Ureter (tissue), 1 donor: ENCODE results near the gene PRDM1. TPM values are rescaled to one million over a fixed set of nuclear protein-coding genes. Genes with fewer than 3 reads are reported as not detected.

ENCODE experiments used
- DNase-seq: peaks from one replicate; pipeline ENCODE4 v3.0.0-alpha.2; 2020; ENCODE audit warnings: low spot score
- total RNA-seq: library from RNA; stranded (reverse); gene quantifications from one replicate; pipeline ENCODE4 v1.2.4, GENCODE V29; 2023
- donor health status: DM: yes; HTN: yes; CAD: no.

The PRDM1 gene
- total RNA-seq, 1 donor from 2014 or later: 18.2 TPM

- no peak for DNase-seq
Measured at GRCh38 chr6:106116125-106116832, 30.1 kb downstream of the PRDM1 start.

GRCh38 chr6:106117579-106117978 is 31.4 kb downstream of the PRDM1 start:
- DNase-seq: no peak

DNA sequence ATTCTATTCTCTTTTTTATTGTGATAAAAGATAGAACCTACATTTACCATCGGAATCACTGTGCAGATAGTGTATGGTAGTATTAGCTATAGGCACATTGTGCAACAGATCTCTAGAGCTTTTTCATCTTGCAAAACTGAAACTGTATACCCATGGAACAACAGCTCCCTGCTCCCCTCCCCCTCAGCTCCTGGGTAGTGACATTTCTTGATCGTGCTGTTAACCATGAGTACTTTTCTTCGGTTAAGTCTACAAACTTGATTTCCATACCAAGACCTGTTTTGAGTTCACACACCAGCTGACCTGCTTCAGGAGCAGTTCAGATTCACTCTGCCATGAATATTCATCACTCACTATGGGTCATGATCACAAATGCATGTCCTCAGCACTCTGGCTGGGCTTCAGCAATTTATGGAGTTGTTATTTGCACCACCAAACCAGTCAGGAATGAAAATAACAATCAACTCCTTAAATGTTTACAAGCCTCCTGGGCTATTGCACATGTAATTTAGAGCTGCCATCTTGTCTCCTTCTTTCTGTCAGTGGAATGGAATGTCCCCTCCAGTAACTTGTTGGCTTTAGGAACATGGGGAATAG is 32.8 kb downstream of the PRDM1 start:
- no peak for DNase-seq

DNA sequence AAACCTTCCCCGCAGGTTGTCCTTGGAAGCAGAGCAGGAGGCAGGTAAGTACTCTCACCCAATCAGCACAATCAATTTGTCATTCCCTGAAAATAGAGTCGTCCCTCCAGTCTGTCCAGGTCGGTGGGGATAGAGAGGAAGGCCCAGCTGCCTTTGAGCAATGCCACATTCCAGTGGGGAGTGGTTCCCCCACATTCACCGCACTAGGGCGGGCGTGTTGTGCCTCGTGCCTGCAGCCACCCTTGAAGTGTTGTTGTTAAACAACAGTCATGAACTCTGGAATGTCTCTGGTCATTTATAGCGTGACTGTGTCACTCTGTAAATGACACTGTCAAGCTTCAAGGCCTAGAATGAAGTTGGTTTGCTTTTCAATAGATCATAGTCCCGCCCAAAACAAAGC is 33.4 kb downstream of the PRDM1 start:
- DNase-seq: no peak

DNA sequence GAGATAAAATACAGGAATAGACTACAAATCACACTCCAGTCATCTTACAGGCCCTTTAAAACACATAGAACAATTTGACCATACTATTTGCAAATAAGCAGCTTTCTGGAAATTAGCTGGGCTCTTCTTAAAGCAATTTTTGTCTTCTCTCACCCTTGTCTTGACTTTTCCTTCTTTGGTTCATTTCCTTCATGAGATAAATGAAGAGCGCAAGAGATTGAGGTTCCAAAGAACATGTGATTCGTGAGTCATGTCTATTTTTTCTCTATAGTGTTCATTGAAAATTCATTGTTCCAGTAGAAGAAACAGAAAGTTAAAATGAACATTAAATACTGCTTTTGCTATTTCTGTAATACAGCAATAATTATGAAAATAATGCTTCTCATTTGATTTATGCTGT is 33.9 kb downstream of the PRDM1 start:
- DNase-seq: no peak

DNA sequence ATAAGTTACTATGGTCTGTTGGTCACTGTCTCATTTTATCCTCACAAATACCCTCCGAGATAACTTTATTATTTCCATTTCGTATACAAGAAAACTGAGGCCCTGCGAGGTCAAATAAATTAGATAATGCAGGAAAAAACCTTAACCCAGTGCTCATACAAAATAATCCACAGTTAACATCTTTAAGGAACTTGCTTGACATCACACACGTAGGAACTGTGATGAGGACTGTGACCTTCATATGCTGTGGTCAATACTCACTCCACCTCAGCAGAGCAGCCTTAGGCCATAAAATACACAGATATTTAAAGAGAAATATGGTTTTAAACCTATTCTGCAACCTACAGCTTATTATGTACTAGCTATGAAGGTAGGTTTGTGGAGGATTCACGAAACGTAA is 34.3 kb downstream of the PRDM1 start:
- no peak for DNase-seq

DNA sequence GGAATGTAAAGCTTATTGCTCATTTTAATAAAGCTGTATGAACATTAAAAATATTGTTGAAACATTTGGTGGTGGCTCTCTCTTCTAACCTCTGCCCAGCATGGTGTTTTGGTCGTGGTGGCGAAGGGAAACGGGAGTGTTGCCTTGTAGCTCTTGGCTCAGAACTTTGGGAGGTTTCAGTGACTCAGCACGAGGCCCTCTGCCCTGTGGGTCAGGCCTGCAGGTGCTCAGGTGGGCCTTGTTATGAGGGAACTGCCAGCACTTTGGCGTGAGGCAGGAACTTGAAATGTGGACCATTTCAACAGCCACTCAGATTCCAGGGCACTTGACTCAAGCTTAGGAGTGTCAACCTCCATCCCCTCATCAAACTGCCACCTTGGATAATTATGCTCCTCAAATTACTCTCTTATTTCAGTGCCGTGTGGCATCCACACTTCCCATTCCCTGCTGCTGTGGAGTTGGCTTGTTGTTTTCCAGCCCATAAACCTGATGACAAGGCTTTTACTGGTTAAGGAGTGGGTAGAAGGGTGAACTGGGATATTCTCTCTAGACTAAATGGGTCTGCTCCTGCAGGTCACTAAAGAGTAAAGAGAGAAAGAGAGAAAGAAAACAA is 36.3 kb downstream of the PRDM1 start:
- DNase-seq: no peak

DNA sequence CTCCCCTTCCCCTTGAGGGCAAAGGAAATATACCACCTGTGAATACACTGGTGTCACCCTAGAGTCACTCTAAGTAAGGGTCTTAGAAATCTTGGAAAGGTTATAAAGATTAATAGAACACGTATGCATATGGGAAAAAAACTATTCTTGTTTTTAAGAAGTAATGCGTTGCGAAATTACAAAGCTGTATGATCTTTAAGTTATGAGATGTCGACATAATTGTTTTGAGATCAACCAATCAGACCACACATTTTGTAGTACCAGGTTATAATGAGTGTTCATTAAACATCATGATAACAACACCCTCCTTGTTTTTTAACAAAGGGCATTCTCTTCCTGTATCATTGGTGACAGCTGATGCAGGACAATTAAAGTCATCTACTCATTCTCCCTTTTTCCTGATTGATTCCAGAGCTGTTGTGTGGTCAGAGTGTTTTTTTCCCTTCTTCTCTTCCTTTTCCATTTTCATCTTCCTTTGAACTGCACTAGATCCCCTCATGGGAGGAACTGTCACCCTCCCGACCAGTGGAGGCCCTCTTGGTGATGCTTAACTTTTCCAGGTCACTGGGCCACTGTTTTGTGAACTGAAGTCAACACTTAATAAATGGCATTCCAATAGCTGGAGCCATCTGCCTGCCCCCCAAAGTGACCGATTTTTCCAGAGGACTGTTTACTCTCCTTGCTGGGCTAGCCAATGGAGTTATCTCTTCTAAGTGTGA is 37.0 kb downstream of the PRDM1 start:
- DNase-seq: no peak

- no peak for DNase-seq
Measured at GRCh38 chr6:106124015-106124414, 37.9 kb downstream of the PRDM1 start.

DNA sequence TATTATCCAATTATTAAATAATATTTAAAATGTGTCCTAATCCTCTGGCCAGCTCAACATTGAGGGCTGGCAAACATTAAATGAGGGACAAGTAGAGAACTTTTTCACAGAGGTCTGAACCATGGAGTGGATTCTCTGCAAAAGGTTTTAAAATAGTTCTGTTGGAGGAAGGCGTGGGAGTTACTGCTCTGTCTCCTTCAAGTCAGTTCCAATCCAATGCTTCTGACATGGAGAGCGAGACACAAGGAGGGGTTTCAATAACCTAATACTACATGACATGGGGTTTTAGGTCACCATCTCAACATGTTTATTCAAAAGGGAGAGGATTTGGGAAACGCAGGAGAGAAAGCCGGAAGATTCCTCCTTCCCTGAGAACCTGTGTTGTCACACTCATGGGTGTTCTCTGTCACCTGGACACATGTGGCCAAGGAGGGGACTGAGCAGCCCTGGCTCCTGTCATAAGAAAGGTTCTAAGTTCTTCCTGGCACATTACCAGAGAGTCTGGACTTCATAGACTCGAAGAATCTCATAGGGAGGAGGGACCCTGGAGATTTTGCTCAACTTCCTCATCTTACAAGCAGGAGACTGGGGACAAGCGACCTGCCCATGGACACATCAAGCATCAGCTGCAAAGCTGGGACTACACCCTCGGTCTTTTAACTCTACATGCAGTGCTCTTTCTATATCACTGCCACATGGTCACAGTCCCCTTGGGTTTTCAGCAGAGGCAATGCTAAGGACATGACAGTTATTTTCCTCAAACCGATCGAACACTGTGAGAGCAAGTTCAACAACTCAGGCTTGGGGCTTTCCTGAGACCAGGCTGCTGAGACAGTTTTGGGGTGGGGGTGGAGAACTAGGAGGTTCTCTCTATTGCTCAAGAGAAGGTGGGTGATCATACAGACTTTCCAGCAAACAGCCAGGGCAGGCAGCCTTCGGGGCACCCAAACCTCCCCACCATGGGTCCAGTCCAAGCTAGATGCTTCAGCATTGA is 38.6 kb downstream of the PRDM1 start:
- DNase-seq: no peak

GRCh38 chr6:106125925-106126435 is 39.8 kb downstream of the PRDM1 start:
- no peak for DNase-seq

DNA sequence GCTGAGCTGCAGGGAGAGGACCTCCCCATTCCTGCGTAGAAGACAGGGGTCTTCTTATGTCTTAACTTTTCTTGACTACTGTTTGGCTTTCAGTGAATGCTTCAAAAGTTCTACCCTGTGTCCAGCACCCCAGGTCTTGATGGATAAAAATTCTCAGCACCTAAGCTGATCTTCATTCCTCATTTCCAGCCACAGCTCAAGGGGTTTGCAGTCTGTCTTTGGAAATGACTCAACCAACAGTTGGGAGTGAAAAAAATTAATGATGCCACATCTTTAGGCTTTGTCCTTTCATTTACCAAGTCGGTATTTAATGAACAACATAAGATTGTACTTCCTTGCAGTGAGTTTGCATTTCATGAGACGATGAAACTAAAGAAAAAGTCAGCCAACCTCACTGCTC is 40.3 kb downstream of the PRDM1 start:
- no peak for DNase-seq

GRCh38 chr6:106128981-106129781 is 43.0 kb downstream of the PRDM1 start:
- no peak for DNase-seq

DNA sequence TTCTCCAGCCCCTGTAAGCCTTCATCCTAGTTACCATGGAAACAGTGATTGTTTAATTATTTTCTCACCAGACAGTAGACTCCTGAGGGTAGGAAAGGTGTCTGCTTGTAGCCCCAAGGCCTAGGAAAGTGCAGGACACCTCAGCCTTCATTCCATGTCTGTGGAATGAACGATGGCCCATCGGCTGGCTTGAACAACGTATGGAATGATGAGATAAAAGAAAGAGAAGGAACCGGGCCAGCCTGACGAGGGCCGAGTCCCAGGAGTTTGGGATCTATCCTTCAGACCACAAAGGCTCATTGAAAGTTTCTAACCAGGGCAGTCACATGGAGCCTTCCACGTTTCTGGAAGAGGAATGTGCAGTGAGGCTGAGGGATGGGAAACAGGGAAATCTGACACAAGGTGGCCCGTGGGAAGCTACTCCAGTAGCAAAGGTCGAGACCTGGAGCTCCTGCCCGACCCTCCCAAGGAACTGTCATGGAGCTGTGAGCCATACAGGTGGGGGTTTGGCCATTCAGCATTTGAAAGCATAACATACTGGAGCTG is 46.1 kb downstream of the PRDM1 start:
- DNase-seq: no peak

DNA sequence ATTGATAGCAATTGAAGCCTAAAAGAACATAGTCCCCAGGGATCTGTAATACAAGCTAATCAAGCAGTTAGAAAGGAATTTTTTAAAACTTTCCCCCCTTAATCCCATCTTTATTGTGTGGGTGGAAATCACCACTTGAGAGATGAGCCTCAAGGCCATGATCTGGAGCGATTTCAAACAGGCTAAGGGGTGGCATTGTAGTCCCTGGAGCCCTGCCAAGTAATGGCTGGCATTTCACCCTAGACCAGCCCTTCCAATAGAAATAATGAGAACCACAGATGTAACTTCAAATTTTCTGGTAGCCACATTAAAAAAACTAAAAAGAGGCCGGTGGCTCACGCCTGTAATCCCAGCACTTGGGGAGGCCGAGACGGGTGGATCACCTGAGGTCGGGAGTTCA is 46.9 kb downstream of the PRDM1 start:
- no peak for DNase-seq

DNA sequence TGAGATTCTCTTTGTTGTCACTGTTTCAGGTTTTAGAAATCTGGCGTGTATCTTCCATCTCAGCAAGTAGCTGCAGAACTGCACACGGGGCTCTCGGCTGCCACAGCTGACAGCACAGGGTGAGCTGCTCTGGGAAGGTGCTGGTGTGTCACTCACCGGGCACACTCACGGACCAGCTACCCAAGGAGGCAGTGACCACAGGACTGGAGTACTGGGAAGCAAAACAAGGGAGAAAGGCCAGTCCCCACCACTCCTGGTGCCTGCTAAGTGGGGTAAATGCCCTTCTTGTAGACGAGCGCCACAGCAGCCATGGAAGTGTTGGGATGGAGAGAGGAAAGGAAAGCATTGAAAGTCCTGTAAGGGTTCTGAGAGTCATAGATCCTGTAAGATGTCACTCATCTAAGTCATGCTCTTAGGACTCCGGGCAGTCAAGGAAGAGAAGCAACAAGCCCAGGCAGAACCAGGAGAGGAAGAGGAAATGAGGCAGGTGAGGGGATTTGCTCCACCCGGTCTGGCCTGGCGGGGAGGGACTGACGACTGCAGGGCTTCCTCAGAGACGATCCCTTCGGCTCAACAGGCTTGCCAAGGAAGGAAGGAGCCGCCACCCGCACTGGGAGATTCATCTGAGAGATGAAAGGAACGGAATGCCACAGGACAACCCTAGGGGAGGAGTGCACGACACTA is 48.1 kb downstream of the PRDM1 start:
- peak; percentile 59 for DNase-seq

- no peak for DNase-seq
Measured at GRCh38 chr6:106134906-106135634, 48.9 kb downstream of the PRDM1 start.

GRCh38 chr6:106135911-106136571 is 49.9 kb downstream of the PRDM1 start:
- no peak for DNase-seq
